Panc1 (cell line): ENCODE measurements around the gene NAPG. TPM values are rescaled to one million over a fixed set of nuclear protein-coding genes. Genes with fewer than 3 reads are reported as not detected.

ENCODE experiments used
- ATAC-seq: fragments of 200-7000 bp; cut with Tn5 transposase; 2 replicates; pipeline ENCODE4 v1.9.1; 2020; ENCODE audit warnings: mild to moderate bottlenecking, moderate library complexity
- BruUV-seq: library from RNA; stranded (reverse); fragments of 400-500 nt; replicated peaks from 2 replicates; lab custom pipeline; 2021; lab: Mats Ljungman, UMichigan
- CTCF ChIA-PET: fragments of 300-600 bp; sonication (Branson Sonifier 250); formaldehyde crosslinking; loops from one replicate; lab custom pipeline; 2022; ENCODE audit warnings: antibody characterized with exemption; lab: Charles Lee
- POLR2A ChIA-PET: fragments of 300-600 bp; sonication (Branson Sonifier 250); formaldehyde crosslinking; loops from one replicate; lab custom pipeline; 2022; ENCODE audit warnings: antibody characterized with exemption; lab: Charles Lee
- DNase-seq: peaks from one replicate; pipeline ENCODE4 v3.0.0-alpha.2; 2010; ENCODE audit warnings: low read depth, low spot score
- H3K27ac ChIP-seq: 2 replicates; pipeline ENCODE4 v1.5.1; 2011; ENCODE audit warnings: mild to moderate bottlenecking, low read length, inconsistent platforms
- H3K27me3 ChIP-seq: fragments of 200-500 bp; sonication (Bioruptor generic); 2 replicates; pipeline ENCODE4 v1.6.0; 2014; ENCODE audit warnings: low read length, inconsistent platforms; ENCODE audit not compliant: control insufficient read depth, insufficient read depth
- H3K36me3 ChIP-seq: fragments of 200-500 bp; sonication (Bioruptor generic); 2 replicates; pipeline ENCODE4 v1.5.1; 2014; ENCODE audit warnings: inconsistent platforms, mild to moderate bottlenecking, low read length, moderate library complexity; ENCODE audit not compliant: control insufficient read depth, insufficient read depth
- H3K4me1 ChIP-seq: 2 replicates; pipeline ENCODE4 v1.5.1; 2011; ENCODE audit warnings: inconsistent platforms, mild to moderate bottlenecking, low read length, moderate library complexity; ENCODE audit not compliant: control insufficient read depth, insufficient read depth
- H3K4me3 ChIP-seq, 2 experiments: 2 replicates each; pipeline ENCODE4 v1.5.1; 2011 to 2012; ENCODE audit warnings: low read depth in 2 of 2, low read length in 2 of 2, mild to moderate bottlenecking in 2 of 2, inconsistent platforms in 1 of 2, moderate library complexity in 1 of 2
- H3K9me3 ChIP-seq: fragments of 200-500 bp; sonication (Bioruptor generic); 2 replicates; pipeline ENCODE4 v1.5.1; 2014; ENCODE audit warnings: low read depth, mild to moderate bottlenecking, inconsistent platforms, low read length, moderate library complexity; ENCODE audit not compliant: control insufficient read depth, insufficient read depth
- POLR2AphosphoS5 ChIP-seq: IDR thresholded peaks from 2 replicates; pipeline ENCODE4 v1.6.1; 2012; ENCODE audit warnings: mild to moderate bottlenecking, low read depth, low read length, moderate library complexity
- SIN3A ChIP-seq: IDR thresholded peaks from 2 replicates; pipeline ENCODE4 v1.6.1; 2012; ENCODE audit warnings: low read depth, mild to moderate bottlenecking, low read length, moderate library complexity, borderline replicate concordance; ENCODE audit not compliant: insufficient read depth
- TCF7L2 ChIP-seq: IDR thresholded peaks from 2 replicates; pipeline ENCODE4 v1.6.1; 2011; ENCODE audit warnings: mild to moderate bottlenecking, low read depth, low read length, inconsistent platforms
- in situ Hi-C: cut with HindIII; loops from 2 replicates; pipeline ENCODE4 v1.10.0; 2016; ENCODE audit warnings: low sequenced_read_pairs, low pct_unique_long_range_greater_than_20kb
- intact Hi-C: fragments of 100-400 bp; cut with micrococcal nuclease; formaldehyde crosslinking; loops from one replicate; pipeline ENCODE4 v1.10.0; 2022; ENCODE audit not compliant: unreplicated experiment
- total RNA-seq: library from RNA; stranded (reverse); gene quantifications from one replicate; pipeline ENCODE4 v1.2.1, GENCODE V29; 2021; ENCODE audit not compliant: unreplicated experiment
- TF ChIP-seq, protein P1 (sequence below): fragments of 450-650 bp; IDR thresholded peaks from 2 replicates; pipeline ENCODE4 v1.5.1; 2017; ENCODE audit warnings: mild to moderate bottlenecking
- TF ChIP-seq, protein P2 (sequence below), 2 experiments: IDR thresholded peaks; 2 replicates each; pipeline ENCODE4 v1.6.1; 2011 to 2012; ENCODE audit warnings: low read depth in 2 of 2, control low read depth in 1 of 2, low read length in 1 of 2, mild to moderate bottlenecking in 1 of 2, moderate library complexity in 1 of 2; ENCODE audit not compliant: insufficient read depth in 1 of 2

The NAPG gene
- total RNA-seq, 1 experiment from 2014 or later = 27.8 TPM

DNA sequence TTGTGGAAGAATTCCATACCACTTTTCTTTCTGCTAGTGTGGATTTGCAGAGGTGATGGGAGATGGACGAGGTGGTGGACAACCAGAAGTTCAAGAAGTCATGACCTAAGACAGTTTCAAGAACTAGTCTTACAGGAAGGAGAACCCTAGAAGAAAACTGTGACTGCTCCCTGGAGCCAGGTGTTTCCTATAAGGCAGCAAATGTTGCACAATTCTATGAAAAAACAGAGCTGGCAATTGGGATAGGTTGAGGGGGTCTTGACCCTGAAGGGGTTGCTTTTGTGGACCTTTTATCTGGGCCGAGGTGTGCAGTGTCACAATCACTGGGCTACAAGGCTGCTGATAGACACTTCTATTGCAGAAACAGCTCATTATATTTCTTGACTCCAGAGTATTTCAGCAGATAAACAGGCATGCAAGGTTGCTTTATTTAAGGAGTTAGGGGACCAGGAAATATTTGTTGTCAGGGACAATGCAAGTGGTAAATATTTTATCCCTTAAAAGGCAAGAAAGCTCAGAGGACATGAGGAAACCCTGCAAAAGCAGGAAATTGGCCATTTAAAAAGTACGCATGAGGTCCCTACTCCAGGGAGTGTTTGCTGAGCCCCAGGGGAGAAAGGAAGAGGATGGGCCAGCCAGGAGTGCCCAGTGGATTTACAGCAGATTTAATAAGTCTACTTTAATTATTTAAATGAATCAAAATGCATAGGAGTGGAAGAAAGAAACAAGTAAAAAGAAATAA is 48.5 kb upstream of the NAPG start:
- Histone ChIP-seq H3K4me3 (no peak overlapping the region), H3K27me3 (peaks cover 23% of the 10 kb centered on the region), H3K9me3 (no peaks in the 10 kb centered on the region), H3K4me1 (no peaks in the 10 kb centered on the region), H3K36me3 (no peaks in the 10 kb centered on the region), H3K27ac (no peak overlapping the region)
- no peak for DNase-seq
- POLR2A ChIA-PET = no interaction called here
- in situ Hi-C loops = no loop called here
- BruUV-seq = no TSS peak
- CTCF ChIA-PET = no interaction called here
- no peak for ATAC-seq
- TF ChIP-seq POLR2AphosphoS5 (no peak), SIN3A (no peak), TCF7L2 (no peak)
- TF ChIP-seq, protein P1, sequence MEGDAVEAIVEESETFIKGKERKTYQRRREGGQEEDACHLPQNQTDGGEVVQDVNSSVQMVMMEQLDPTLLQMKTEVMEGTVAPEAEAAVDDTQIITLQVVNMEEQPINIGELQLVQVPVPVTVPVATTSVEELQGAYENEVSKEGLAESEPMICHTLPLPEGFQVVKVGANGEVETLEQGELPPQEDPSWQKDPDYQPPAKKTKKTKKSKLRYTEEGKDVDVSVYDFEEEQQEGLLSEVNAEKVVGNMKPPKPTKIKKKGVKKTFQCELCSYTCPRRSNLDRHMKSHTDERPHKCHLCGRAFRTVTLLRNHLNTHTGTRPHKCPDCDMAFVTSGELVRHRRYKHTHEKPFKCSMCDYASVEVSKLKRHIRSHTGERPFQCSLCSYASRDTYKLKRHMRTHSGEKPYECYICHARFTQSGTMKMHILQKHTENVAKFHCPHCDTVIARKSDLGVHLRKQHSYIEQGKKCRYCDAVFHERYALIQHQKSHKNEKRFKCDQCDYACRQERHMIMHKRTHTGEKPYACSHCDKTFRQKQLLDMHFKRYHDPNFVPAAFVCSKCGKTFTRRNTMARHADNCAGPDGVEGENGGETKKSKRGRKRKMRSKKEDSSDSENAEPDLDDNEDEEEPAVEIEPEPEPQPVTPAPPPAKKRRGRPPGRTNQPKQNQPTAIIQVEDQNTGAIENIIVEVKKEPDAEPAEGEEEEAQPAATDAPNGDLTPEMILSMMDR = no peak
- TF ChIP-seq, protein P2, sequence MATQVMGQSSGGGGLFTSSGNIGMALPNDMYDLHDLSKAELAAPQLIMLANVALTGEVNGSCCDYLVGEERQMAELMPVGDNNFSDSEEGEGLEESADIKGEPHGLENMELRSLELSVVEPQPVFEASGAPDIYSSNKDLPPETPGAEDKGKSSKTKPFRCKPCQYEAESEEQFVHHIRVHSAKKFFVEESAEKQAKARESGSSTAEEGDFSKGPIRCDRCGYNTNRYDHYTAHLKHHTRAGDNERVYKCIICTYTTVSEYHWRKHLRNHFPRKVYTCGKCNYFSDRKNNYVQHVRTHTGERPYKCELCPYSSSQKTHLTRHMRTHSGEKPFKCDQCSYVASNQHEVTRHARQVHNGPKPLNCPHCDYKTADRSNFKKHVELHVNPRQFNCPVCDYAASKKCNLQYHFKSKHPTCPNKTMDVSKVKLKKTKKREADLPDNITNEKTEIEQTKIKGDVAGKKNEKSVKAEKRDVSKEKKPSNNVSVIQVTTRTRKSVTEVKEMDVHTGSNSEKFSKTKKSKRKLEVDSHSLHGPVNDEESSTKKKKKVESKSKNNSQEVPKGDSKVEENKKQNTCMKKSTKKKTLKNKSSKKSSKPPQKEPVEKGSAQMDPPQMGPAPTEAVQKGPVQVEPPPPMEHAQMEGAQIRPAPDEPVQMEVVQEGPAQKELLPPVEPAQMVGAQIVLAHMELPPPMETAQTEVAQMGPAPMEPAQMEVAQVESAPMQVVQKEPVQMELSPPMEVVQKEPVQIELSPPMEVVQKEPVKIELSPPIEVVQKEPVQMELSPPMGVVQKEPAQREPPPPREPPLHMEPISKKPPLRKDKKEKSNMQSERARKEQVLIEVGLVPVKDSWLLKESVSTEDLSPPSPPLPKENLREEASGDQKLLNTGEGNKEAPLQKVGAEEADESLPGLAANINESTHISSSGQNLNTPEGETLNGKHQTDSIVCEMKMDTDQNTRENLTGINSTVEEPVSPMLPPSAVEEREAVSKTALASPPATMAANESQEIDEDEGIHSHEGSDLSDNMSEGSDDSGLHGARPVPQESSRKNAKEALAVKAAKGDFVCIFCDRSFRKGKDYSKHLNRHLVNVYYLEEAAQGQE (IDR thresholded peaks at IDR 0.05; ENCODE audit: insufficient read depth in 1 of 2, low read depth in 2 of 2, low read length in 1 of 2) = no peak
- intact Hi-C loops = loop anchor here (10.0 kb wide), 1 partner anchor 62 kb away; no protein-coding TSS in a partner anchor

DNA sequence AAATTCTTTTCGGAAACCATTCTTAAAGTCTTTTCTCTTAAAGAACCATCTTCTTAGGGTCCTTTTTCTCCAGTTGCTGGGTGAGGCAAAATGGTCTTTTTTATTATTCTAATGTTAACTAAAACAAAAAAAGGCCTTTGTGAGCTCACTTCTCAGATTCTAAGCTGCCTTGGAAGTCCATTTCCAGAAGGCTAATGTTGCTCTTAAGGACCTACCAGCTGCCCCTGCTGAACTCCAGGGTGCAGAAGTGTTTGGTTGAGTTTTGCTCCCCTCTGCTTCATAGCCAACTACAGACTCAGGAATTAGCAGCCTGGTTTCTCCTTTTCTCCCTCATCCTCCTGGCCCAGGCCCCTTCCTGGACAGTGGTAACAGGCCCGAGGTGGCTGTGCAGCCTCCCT is 48.0 kb upstream of the NAPG start:
- intact Hi-C loops (loop anchor here (10.0 kb wide), 1 partner anchor 63 kb away; no protein-coding TSS in a partner anchor), in situ Hi-C loops (no loop called here)
- no peaks in the 10 kb centered on the region for H3K9me3 ChIP-seq
- H3K27me3 ChIP-seq = peaks cover 23% of the 10 kb centered on the region
- ATAC-seq (no peak), DNase-seq (no peak)
- H3K27ac ChIP-seq = no peak overlapping the region
- TF ChIP-seq, protein P2 (IDR thresholded peaks at IDR 0.05; ENCODE audit: insufficient read depth in 1 of 2, low read depth in 2 of 2, low read length in 1 of 2) = no peak
- no peak for TF ChIP-seq TCF7L2
- TF ChIP-seq POLR2AphosphoS5 = no peak
- no peak for TF ChIP-seq SIN3A
- TF ChIP-seq, protein P1 = no peak
- H3K4me1 ChIP-seq = no peaks in the 10 kb centered on the region
- no TSS peak for BruUV-seq
- POLR2A ChIA-PET = no interaction called here
- CTCF ChIA-PET = no interaction called here
- H3K4me3 ChIP-seq = no peak overlapping the region
- no peaks in the 10 kb centered on the region for H3K36me3 ChIP-seq
